Subcutaneous adipose tissue (tissue), 4 donors: Measurements from ENCODE around the gene CELA3A. TPM values are rescaled to one million over a fixed set of nuclear protein-coding genes. Genes with fewer than 3 reads are reported as not detected.
"Not testable (repeated sequence)": the region's sequence is repeated elsewhere in the genome, so short reads cannot be mapped to it uniquely, and the experiment has no call there.

ENCODE experiments used
- total RNA-seq, 4 donors: library from RNA; depleted of rRNA; stranded (reverse); fragments of >200 nt; gene quantifications; one replicate each; pipeline ENCODE4 v1.1.0, GENCODE V29; 2016
- TF ChIP-seq, protein P1 (sequence below): fragments of 450-650 bp; IDR thresholded peaks from one replicate; pipeline ENCODE4 v1.5.1; 2016; ENCODE audit warnings: low read depth, mild to moderate bottlenecking, control low read depth, antibody characterized with exemption, moderate library complexity

Gene CELA3A
- total RNA-seq, 4 donors from 2014 or later = not detected

DNA sequence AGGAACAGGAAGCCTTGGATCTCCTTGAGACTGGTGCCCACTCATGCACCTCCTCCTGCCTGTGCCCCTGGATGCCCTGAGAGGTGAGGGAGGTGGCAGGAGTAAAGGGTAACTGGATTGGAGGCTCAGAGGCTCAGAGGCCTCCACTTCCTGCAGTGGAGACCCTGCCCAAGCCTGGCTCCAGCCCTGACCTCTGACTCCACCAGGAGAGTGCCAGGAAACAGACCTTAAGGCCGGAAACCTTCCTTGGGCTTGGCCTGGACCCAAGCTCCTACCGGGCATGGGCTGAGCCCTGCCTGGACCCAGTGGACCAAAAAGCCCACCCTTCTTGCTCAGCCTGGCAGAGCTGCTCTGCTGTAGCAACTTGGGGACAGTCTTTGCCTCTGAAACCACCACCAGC, 39.7 kb upstream of the CELA3A start:
- TF ChIP-seq, protein P1, sequence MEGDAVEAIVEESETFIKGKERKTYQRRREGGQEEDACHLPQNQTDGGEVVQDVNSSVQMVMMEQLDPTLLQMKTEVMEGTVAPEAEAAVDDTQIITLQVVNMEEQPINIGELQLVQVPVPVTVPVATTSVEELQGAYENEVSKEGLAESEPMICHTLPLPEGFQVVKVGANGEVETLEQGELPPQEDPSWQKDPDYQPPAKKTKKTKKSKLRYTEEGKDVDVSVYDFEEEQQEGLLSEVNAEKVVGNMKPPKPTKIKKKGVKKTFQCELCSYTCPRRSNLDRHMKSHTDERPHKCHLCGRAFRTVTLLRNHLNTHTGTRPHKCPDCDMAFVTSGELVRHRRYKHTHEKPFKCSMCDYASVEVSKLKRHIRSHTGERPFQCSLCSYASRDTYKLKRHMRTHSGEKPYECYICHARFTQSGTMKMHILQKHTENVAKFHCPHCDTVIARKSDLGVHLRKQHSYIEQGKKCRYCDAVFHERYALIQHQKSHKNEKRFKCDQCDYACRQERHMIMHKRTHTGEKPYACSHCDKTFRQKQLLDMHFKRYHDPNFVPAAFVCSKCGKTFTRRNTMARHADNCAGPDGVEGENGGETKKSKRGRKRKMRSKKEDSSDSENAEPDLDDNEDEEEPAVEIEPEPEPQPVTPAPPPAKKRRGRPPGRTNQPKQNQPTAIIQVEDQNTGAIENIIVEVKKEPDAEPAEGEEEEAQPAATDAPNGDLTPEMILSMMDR = no peak

- TF ChIP-seq, protein P1 = no peak
Observed at GRCh38 chr1:21963477-21964217, 37.8 kb upstream of the CELA3A start.

DNA sequence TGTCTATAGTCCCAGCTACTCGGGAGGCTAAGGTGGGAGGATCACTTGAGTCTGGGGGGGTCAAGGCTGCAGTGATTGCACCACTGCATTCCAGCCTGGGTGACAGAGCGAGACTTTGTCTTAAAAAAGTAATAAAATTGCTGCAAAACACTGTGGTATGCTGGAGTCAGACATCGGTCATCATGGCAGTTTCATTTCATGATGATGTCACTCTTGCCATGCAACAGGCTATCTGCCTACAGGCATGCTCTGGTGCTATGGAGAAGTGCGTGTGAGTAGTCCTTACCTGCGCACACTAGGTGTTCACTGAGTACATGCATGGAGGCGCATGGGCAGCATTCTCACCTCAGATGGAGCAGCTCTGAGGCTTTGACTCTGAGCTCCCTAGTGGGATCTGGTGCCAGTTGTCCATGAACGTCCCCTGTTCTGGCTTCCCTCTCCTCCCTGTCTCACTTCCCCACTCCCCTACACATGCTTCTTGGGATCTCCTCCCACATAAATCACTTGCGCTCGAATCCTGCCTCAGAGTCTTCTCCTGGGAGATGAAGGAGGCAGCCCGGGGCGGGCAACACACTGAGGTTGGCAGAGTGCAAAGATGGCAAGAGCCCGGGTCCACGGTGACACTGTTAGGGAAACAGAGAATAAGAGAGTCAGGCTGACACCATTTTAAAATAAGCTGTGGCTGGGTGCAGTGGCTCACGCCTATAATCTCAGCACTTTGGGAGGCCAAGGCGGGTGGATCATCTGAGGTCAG, 35.0 kb upstream of the CELA3A start:
- TF ChIP-seq, protein P1 = no peak

- TF ChIP-seq, protein P1 = not testable (repeated sequence)
Observed at GRCh38 chr1:21976703-21977239, 24.7 kb upstream of the CELA3A start, which contains the start of gene CELA3B. CELA3B (plus strand) TSS chr1:21977022; CDS start chr1:21977040, 18 bp downstream.

- TF ChIP-seq, protein P1 = no peak
Observed at GRCh38 chr1:22018583-22019559, 17.4 kb downstream of the CELA3A start.

DNA sequence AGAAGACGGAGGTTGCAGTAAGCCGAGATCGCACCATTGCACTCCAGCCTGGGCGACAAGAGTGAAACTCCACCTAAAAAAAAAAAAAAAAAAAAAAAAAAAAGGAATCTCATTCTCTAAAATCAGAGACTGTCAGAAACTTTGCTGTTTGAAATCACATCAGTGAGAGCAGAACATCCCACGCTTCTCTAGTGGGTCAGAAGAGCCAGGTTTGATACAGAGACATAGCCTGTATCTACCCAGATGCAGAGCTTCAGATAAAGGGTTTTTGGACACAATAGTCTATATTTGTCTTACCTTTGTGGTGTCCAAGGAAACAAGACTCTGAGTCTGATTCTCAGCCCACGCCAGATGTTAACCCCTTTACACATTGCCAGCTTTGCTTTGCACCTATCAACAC, 19.6 kb downstream of the CELA3A start:
- TF ChIP-seq, protein P1 = no peak
